Bronchial epithelial cell (primary cell): Measurements from ENCODE around the gene ORC3. TPM values are rescaled to one million over a fixed set of nuclear protein-coding genes. Genes with fewer than 3 reads are reported as not detected.

ENCODE experiments used
- DNase-seq: peaks from one replicate; pipeline ENCODE4 v3.0.0-alpha.2; 2010; ENCODE audit warnings: low read depth
- FAIRE-seq: peaks from 2 replicates; lab custom pipeline; 2011; peaks lifted over from hg19 to GRCh38; lab: Jason Lieb, UNC
- H3K27me3 ChIP-seq: 2 replicates; pipeline ENCODE4 v1.5.1; 2011; ENCODE audit warnings: low read length; ENCODE audit not compliant: control insufficient read depth, insufficient read depth
- H3K36me3 ChIP-seq: 2 replicates; pipeline ENCODE4 v1.5.1; 2011; ENCODE audit warnings: low read length; ENCODE audit not compliant: control insufficient read depth, insufficient read depth
- H3K4me3 ChIP-seq: 2 replicates; pipeline ENCODE4 v1.5.1; 2011; ENCODE audit warnings: mild to moderate bottlenecking, low read depth, low read length, control low read depth
- CTCF ChIP-seq: IDR thresholded peaks from 2 replicates; pipeline ENCODE4 v1.5.1; 2011; ENCODE audit warnings: mild to moderate bottlenecking, moderate library complexity, low read length, control low read depth, inconsistent platforms; ENCODE audit not compliant: insufficient read depth, severe bottlenecking
- total RNA-seq: library from RNA; depleted of rRNA; stranded (reverse); fragments of >200 nt; gene quantifications from 2 replicates; pipeline ENCODE4 v1.2.1, GENCODE V29; 2014

ORC3 gene
- total RNA-seq, 1 donor from 2014 or later: 11.1 TPM

- H3K27me3 ChIP-seq: no peaks in the 10 kb centered on the region
- FAIRE-seq (no peak), DNase-seq (no peak)
- TF ChIP-seq CTCF: no peak
- peaks cover 10% of the 10 kb centered on the region for H3K36me3 ChIP-seq
- H3K4me3 ChIP-seq: no peak overlapping the region
Measured at GRCh38 chr6:87544474-87544735, 45.5 kb upstream of the ORC3 start.

GRCh38 chr6:87551799-87552198, 38.1 kb upstream of the ORC3 start:
- DNase-seq (no peak), FAIRE-seq (no peak)
- Histone ChIP-seq H3K27me3 (no peaks in the 10 kb centered on the region), H3K36me3 (peaks cover 1% of the 10 kb centered on the region), H3K4me3 (no peak overlapping the region)
- TF ChIP-seq CTCF: no peak

- H3K36me3 ChIP-seq: peaks cover 1% of the 10 kb centered on the region
Measured at GRCh38 chr6:87553159-87553765, 36.7 kb upstream of the ORC3 start.

GRCh38 chr6:87555506-87555905, 34.4 kb upstream of the ORC3 start:
- Histone ChIP-seq H3K27me3 (no peaks in the 10 kb centered on the region), H3K36me3 (peaks cover 1% of the 10 kb centered on the region), H3K4me3 (no peak overlapping the region)
- no peak for DNase-seq
- no peak for FAIRE-seq
- TF ChIP-seq CTCF: no peak

More at GRCh38 chr6:87553159-87553765, 36.7 kb upstream of the ORC3 start:
- DNase-seq (no peak), FAIRE-seq (no peak)
- no peak for TF ChIP-seq CTCF
- Histone ChIP-seq H3K27me3 (no peaks in the 10 kb centered on the region), H3K4me3 (no peak overlapping the region)

- peaks cover 4% of the 10 kb centered on the region for H3K36me3 ChIP-seq
- H3K4me3 ChIP-seq: no peak overlapping the region
- DNase-seq (peak; percentile 12), FAIRE-seq (no peak)
- H3K27me3 ChIP-seq: no peaks in the 10 kb centered on the region
- no peak for TF ChIP-seq CTCF
Measured at GRCh38 chr6:87558446-87558845, 31.5 kb upstream of the ORC3 start.

GRCh38 chr6:87561017-87561416, 28.9 kb upstream of the ORC3 start:
- H3K36me3 ChIP-seq: peaks cover 4% of the 10 kb centered on the region
- TF ChIP-seq CTCF: no peak

More at GRCh38 chr6:87561017-87561416, 28.9 kb upstream of the ORC3 start:
- H3K27me3 ChIP-seq: no peaks in the 10 kb centered on the region
- FAIRE-seq: no peak
- DNase-seq: no peak
- no peak overlapping the region for H3K4me3 ChIP-seq
